WI38 (cell line): Measurements from ENCODE around the gene PIEZO1.

ENCODE experiments used
- H3K4me3 ChIP-seq: 2 replicates; pipeline ENCODE4 v1.5.1; 2011; ENCODE audit warnings: low read depth, mild to moderate bottlenecking, control low read depth, low read length
- CTCF ChIP-seq: IDR thresholded peaks from 2 replicates; pipeline ENCODE4 v1.5.1; 2012; ENCODE audit warnings: low read depth, mild to moderate bottlenecking, control low read depth, low read length

PIEZO1 gene

DNA sequence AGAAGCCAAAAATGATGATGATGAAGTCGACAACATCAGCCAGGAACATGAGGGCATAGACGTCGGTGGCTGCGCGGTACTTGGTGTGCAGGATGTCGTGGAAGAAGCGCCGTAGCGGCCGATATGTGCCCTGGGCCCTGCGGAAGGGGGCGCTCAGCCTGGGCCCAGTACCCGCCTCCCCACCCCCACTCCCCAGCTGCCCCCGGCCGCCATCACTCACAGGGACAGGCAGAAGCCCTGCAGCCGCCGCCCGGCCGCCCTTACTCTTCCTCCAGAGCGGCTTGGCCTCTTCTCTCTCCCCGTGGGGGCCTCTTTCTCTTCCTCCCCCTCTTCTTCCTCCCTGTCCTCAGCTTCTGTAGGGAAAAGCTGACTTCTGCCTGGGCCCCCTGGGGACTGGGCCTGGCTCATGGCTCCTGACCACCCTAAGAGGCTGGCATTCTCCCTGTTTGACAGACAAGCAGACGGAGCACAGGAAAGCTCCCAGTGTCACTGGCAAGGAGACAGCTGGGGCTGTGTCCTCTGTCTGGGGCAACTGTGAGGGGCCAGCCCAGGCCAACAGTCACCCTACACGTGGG is 64.5 kb downstream of the PIEZO1 start:
- no peak for TF ChIP-seq CTCF

GRCh38 chr16:88719933-88720296 is 65.1 kb downstream of the PIEZO1 start:
- no peak for TF ChIP-seq CTCF
- no peak overlapping the region for H3K4me3 ChIP-seq

More for the DNA sequence above, 64.5 kb downstream of the PIEZO1 start:
- no peak overlapping the region for H3K4me3 ChIP-seq

- no peak for TF ChIP-seq CTCF
- no peak overlapping the region for H3K4me3 ChIP-seq
These were observed 65.6 kb downstream of the PIEZO1 start for GRCh38 chr16:88719267-88719932.

GRCh38 chr16:88718178-88718577 is 66.8 kb downstream of the PIEZO1 start:
- no peak for TF ChIP-seq CTCF
- H3K4me3 ChIP-seq, result no peak overlapping the region

- no peak overlapping the region for H3K4me3 ChIP-seq
- TF ChIP-seq CTCF, result no peak
These were observed 68.4 kb downstream of the PIEZO1 start for GRCh38 chr16:88716601-88717001.

DNA sequence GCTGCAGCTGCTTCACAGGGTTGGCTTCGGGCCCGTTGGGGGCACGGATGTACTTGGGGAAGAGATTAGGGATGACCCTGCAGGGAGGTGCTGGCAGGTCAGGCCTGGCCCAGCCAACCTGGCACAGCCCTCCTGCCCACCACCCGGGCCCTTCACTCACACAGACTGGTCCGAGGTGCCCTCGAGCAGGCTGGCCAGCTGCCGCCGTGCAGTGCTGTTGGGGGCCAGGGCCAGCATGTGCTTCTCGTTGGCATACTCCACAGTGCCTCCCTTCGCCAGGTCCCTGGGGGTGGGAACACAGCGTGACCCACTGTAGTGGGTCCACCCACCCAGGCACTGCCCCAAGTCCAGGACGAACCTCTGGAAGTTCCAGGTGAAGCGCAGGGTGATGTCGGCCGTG is 68.8 kb downstream of the PIEZO1 start:
- H3K4me3 ChIP-seq, result no peak overlapping the region
- TF ChIP-seq CTCF, result no peak

DNA sequence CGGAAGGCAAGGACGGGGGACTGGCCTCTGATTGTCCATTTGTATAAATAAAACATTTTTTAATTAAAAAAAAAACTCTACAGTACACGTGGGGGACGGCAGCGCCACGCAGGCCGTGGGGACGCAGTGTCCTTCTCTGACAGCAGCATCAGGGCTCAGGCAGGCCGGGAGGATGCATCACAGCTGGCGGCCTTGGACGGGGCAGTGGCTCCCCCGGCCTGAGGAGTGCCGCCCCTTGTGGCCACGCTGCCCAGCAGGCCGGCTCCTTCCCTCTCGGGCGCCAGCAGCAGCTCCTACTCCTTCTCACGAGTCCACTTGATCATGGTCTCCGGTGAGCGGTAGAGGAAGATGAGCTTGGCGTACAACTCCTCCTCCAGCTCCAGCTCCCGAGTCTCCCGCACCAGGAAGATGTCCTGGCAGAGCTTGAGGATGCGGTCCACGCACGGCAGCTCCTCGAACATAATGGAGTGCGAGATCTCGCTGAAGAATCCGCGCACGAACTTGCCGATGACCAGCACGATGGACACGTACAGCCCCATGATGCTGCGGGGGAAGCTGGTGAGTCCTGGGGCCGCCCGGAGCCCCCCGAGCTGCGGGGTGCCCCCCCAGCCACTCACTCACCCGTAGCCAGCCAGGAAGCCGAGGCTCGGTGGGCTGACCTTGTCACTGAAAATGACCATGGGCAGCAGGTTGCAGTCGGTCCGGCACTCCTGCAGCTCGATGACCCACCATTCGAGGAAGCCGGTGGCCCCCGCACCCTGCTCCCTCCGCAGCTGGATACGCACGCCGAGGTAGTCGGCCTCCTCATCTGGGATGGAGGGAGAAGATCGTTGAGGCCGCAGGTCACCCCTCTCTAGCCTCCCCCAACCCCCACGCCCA is 69.5 kb downstream of the PIEZO1 start:
- H3K4me3 ChIP-seq, result no peak overlapping the region
- no peak for TF ChIP-seq CTCF
